B cell (primary cell): ENCODE data around the gene CDH13.

Experiments used
- EZH2 ChIP-seq: IDR thresholded peaks from 2 replicates; pipeline ENCODE4 v1.6.1; 2012; ENCODE audit warnings: borderline replicate concordance, low read depth, mild to moderate bottlenecking, moderate library complexity, low read length; ENCODE audit not compliant: insufficient read depth, poor library complexity, severe bottlenecking
- TF ChIP-seq, protein P1 (sequence below): fragments of 200-600 bp; IDR thresholded peaks from one replicate; pipeline ENCODE4 v1.8.0; 2022; ENCODE audit warnings: antibody characterized with exemption, mild to moderate bottlenecking

DNA sequence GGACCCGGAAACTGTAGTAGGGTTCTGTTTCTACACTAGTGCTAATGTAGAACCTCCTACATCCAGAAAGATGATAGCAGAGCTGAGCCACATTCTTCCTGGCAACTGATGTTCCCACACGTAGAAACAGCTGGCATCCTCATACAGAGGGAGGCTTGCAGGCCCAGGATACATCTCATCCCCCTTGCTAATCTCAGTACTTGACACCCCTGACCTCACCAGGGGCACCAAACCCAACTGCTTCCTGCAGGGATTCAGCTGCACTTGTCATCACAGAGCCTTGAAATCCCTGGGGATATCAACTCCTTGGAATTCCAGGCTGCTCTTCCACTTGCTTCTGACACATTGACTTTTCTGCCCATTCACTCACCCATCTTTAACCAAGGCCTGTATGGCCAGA is 1105.8 kb downstream of the CDH13 start:
- TF ChIP-seq, protein P1, sequence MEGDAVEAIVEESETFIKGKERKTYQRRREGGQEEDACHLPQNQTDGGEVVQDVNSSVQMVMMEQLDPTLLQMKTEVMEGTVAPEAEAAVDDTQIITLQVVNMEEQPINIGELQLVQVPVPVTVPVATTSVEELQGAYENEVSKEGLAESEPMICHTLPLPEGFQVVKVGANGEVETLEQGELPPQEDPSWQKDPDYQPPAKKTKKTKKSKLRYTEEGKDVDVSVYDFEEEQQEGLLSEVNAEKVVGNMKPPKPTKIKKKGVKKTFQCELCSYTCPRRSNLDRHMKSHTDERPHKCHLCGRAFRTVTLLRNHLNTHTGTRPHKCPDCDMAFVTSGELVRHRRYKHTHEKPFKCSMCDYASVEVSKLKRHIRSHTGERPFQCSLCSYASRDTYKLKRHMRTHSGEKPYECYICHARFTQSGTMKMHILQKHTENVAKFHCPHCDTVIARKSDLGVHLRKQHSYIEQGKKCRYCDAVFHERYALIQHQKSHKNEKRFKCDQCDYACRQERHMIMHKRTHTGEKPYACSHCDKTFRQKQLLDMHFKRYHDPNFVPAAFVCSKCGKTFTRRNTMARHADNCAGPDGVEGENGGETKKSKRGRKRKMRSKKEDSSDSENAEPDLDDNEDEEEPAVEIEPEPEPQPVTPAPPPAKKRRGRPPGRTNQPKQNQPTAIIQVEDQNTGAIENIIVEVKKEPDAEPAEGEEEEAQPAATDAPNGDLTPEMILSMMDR = no peak
- no peak for TF ChIP-seq EZH2
